GM12865 (cell line): Measurements from ENCODE around the gene PPM1H.

ENCODE experiments used
- DNase-seq: peaks from one replicate; pipeline ENCODE4 v3.0.0; 2010; ENCODE audit warnings: low read depth
- H3K4me3 ChIP-seq: 2 replicates; pipeline ENCODE4 v1.5.1; 2011; ENCODE audit warnings: mild to moderate bottlenecking, low read depth, low read length, control low read depth
- TF ChIP-seq, protein P1 (sequence below): IDR thresholded peaks from 2 replicates; pipeline ENCODE4 v1.5.1; 2011; ENCODE audit warnings: low read length, control low read depth, low read depth, inconsistent platforms; ENCODE audit not compliant: insufficient read depth; ENCODE audit errors: missing control alignments

The PPM1H gene

DNA sequence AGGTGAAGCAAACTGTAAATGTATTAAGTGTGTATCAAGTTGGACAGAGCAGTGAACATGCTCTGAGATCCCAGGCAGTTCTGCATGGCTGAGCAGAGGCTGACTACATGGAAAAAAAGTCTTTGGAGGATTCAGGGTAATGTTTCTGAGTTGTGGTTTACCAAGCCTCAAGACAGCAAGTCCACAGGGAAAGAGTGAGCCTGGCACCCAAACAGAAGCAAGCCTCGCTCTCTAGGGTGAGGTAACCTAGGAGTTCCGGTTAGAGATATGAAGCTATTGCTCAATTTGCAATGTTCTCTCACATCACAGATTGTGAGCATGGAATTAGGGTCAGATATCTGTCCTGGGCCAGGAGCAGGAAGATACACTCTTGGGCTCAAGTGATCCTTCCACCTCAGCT is 309.7 kb downstream of the PPM1H start:
- no peak overlapping the region for H3K4me3 ChIP-seq
- TF ChIP-seq, protein P1, sequence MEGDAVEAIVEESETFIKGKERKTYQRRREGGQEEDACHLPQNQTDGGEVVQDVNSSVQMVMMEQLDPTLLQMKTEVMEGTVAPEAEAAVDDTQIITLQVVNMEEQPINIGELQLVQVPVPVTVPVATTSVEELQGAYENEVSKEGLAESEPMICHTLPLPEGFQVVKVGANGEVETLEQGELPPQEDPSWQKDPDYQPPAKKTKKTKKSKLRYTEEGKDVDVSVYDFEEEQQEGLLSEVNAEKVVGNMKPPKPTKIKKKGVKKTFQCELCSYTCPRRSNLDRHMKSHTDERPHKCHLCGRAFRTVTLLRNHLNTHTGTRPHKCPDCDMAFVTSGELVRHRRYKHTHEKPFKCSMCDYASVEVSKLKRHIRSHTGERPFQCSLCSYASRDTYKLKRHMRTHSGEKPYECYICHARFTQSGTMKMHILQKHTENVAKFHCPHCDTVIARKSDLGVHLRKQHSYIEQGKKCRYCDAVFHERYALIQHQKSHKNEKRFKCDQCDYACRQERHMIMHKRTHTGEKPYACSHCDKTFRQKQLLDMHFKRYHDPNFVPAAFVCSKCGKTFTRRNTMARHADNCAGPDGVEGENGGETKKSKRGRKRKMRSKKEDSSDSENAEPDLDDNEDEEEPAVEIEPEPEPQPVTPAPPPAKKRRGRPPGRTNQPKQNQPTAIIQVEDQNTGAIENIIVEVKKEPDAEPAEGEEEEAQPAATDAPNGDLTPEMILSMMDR = no peak
- DNase-seq = no peak

DNA sequence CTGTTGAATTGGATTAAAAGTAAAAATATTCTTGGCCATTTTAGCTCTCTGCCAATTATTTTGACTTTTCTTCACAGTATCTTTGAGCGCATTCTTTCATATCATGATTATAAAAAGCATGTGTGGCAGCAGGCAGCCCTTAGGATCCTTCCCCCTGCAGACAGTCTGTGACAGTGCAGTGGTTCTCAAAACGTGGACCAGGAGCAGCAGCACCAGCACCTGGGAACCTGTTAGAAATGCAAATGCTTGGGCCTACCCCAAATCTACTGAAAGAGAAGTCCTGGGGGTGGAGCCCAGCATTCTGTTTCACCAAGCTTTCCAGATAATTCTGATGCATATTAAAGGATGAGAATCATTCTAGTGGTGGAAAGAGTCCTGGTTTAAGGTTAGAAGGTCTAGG is 312.8 kb downstream of the PPM1H start:
- H3K4me3 ChIP-seq = no peak overlapping the region
- no peak for DNase-seq
- TF ChIP-seq, protein P1 = no peak

DNA sequence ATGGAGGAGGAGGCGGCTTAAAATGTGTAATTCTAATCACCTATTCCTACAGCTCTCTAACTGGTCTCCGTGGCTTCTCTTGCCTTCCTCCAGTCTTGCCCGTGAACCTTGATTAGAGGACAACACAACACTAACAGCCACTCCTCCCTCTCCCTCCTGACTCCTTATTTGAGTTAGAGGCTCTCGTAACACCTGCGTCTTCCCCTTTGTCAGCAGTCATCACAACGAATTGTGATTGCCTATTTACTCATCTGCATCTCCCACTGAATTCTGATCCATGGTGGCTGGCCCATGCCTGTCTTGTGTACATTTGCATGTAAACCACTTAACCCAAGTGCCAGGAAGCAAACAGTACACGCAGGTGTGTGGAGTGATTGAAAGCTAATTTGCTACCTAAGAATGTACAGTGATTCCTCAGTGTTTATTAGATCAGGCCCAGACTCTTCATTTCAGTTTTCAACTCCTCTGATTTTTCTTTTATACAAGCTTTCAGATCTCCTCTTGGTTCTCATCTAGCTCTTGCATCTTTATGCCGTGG is 313.8 kb downstream of the PPM1H start:
- DNase-seq = no peak
- H3K4me3 ChIP-seq = no peak overlapping the region
- TF ChIP-seq, protein P1 = no peak

DNA sequence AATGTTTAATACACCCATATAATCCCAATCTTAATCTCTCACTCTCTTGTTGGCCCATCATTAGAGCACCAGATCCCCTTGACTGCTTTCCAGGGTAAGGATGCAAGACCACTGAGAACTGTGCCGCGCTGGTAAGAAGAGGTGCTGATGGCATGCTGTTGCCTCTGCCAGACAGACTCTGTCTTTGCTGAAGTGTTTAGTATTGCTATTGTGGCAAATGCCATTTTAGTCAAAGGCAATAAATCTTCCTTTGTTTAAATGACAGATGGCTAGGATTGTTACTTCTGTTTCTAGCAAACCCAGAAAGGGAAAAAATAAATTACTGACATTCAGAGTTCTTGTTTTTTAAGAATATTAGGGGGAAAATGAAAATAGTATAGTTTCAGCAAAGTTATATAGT is 316.0 kb downstream of the PPM1H start:
- H3K4me3 ChIP-seq = no peak overlapping the region
- TF ChIP-seq, protein P1 = no peak
- no peak for DNase-seq

DNA sequence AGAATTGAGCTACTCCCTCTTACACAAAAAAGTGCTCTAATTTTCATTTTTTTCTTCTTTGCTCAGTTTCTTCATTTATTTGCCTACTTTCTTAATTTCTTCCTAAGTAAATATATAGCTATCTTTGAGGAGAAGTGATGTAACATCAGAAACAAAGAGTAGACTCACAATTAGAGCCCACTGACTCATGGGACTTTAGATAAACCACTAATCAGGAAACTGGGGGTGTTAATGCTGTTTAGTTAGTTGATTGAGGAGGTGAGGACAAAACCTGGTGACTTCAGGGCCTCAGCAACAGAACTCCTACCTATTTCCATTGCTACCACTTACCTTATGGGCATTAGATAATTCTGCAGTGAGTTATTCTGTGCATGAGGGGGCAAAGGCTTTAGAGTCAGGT is 316.6 kb downstream of the PPM1H start:
- H3K4me3 ChIP-seq = no peak overlapping the region
- DNase-seq = no peak
- TF ChIP-seq, protein P1 = no peak

DNA sequence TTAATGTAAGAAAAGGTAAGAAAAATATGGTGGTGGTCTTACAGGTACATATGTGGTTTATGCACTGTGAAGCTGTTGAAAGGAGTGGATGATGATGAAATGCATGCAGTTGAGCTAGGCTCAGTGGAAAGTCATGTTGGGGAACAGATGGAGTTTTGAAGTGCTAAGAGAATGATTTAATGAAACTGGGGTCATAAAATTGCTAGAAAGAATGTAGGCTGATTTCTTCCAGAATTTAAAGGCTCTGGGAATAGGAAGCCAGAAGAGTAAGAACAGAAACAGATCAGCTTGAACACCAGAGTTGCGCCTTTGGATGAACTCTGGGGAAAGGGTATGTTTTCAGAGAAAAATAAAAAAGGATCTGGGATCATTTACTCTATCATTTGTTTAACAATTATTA is 321.9 kb downstream of the PPM1H start:
- TF ChIP-seq, protein P1 = no peak
- no peak for DNase-seq
- H3K4me3 ChIP-seq = no peak overlapping the region

DNA sequence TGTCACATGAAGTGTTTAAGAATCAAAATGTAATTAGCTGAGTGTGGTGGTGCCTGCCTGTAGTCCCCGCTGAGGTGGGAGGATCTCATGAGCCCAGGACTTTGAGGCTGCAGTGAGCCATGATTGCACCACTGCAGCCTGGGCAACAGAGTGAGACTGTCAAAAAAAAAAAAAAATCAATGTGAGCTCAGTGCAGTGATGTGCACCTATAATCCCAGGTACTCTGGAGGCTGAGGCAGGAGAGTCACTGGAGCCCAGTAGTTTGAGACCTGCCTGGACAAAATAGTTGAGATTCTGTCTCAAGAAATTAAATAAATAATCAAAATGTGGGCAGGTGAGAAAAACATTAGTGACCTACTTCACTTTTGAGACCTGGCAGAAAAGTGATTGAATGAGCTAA is 328.3 kb downstream of the PPM1H start:
- TF ChIP-seq, protein P1 = no peak
- H3K4me3 ChIP-seq = no peak overlapping the region
- DNase-seq = no peak
